Loucy (cell line): ENCODE results near the gene FFAR3.

Experiments
- H2AFZ ChIP-seq: fragments of 200-600 bp; sonication (generic); 2 replicates; pipeline ENCODE4 v1.6.0; 2016; ENCODE audit warnings: antibody characterized with exemption, mild to moderate bottlenecking, low read length, moderate library complexity
- H3F3A ChIP-seq: fragments of 200-600 bp; 2 replicates; pipeline ENCODE4 v1.6.0; 2016; ENCODE audit warnings: antibody characterized with exemption, low read depth, mild to moderate bottlenecking
- H3K27me3 ChIP-seq: fragments of 200-600 bp; sonication (generic); 2 replicates; pipeline ENCODE4 v1.6.1; 2014; ENCODE audit warnings: low read length, mild to moderate bottlenecking; ENCODE audit not compliant: insufficient read depth, poor library complexity, severe bottlenecking
- H3K36me3 ChIP-seq: fragments of 200-600 bp; sonication (generic); 2 replicates; pipeline ENCODE4 v1.6.1; 2016; ENCODE audit warnings: low read length; ENCODE audit not compliant: insufficient read depth
- H3K4me1 ChIP-seq: fragments of 200-600 bp; sonication (generic); 2 replicates; pipeline ENCODE4 v1.5.1; 2014; ENCODE audit warnings: low read length, mild to moderate bottlenecking; ENCODE audit not compliant: insufficient read depth, poor library complexity, severe bottlenecking
- H3K4me2 ChIP-seq: fragments of 200-600 bp; sonication (generic); 2 replicates; pipeline ENCODE4 v1.6.0; 2014; ENCODE audit warnings: antibody characterized with exemption, low read length, low read depth, mild to moderate bottlenecking; ENCODE audit not compliant: poor library complexity, severe bottlenecking
- H3K4me3 ChIP-seq: fragments of 200-600 bp; sonication (generic); 2 replicates; pipeline ENCODE4 v1.5.1; 2014; ENCODE audit warnings: low read length, mild to moderate bottlenecking, mixed read lengths; ENCODE audit not compliant: poor library complexity, severe bottlenecking
- H3K79me2 ChIP-seq: fragments of 200-600 bp; sonication (generic); 2 replicates; pipeline ENCODE4 v1.6.1; 2014; ENCODE audit warnings: low read length; ENCODE audit not compliant: insufficient read depth
- H3K9ac ChIP-seq: fragments of 200-600 bp; sonication (generic); 2 replicates; pipeline ENCODE4 v1.6.0; 2014; ENCODE audit warnings: mild to moderate bottlenecking, low read depth, low read length, moderate library complexity; ENCODE audit not compliant: poor library complexity, severe bottlenecking
- H3K9me2 ChIP-seq: fragments of 200-600 bp; sonication (generic); replicated peaks from 2 replicates; pipeline ENCODE4 v1.6.1; 2016; ENCODE audit warnings: low read depth, low read length, mixed read lengths
- H3K9me3 ChIP-seq: fragments of 200-600 bp; sonication (generic); 2 replicates; pipeline ENCODE4 v1.6.1; 2014; ENCODE audit warnings: mild to moderate bottlenecking, antibody characterized with exemption, low read length, low read depth; ENCODE audit not compliant: insufficient read depth
- H4K20me1 ChIP-seq: fragments of 200-600 bp; sonication (generic); 2 replicates; pipeline ENCODE4 v1.6.0; 2014; ENCODE audit warnings: antibody characterized with exemption, low read length, mild to moderate bottlenecking; ENCODE audit not compliant: insufficient read depth, poor library complexity, severe bottlenecking
- EZH2phosphoT487 ChIP-seq: fragments of 200-600 bp; IDR thresholded peaks from 2 replicates; pipeline ENCODE4 v1.6.1; 2018; ENCODE audit warnings: antibody characterized with exemption, mild to moderate bottlenecking, moderate library complexity, borderline replicate concordance
- TF ChIP-seq, protein P1 (sequence below): fragments of 200-600 bp; sonication (generic); conservative IDR thresholded peaks from 2 replicates; pipeline ENCODE4 v1.5.1; 2014; ENCODE audit warnings: mild to moderate bottlenecking, antibody characterized with exemption, low read length

Gene FFAR3

DNA sequence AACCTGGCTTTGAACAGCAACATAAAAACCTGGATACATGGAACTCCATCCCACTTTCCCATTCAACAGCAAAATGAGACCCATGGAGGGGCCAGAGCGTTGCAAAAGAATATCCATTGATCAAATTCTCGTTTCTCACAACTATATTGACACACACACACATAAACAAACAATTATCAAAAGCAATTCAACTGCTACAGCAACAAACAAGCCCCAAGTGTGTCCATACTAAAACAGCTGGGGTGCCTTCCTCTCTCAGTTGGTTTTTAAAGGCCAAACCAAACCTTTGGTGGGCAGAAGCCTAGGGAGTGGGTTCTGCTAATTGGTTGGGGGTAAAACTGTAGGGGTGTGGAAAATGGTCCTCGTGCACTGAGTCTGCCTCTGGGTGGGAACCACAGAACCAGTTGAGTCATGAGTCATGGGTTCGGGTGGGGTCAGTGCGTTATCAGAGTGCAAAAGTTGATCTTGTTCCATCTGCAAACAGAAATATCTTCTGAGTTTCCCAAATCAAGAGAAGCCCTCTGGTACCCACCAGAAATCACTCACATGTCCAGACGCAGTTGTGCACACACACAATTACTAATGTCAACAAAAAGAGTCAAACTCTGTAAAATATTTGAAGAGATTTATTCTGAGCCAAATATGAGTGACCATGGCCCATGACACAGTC lies 31.1 kb downstream of the FFAR3 start:
- Histone ChIP-seq H3K4me1 (peaks cover 8% of the 10 kb centered on the region), H3K4me2 (no peak overlapping the region), H4K20me1 (no peaks in the 10 kb centered on the region), H3F3A (no peaks in the 10 kb centered on the region), H3K9me3 (peaks cover 8% of the 10 kb centered on the region), H3K9me2 (no peaks in the 10 kb centered on the region), H3K9ac (no peak overlapping the region), H2AFZ (no peak overlapping the region), H3K27me3 (no peaks in the 10 kb centered on the region), H3K36me3 (no peaks in the 10 kb centered on the region), H3K79me2 (no peaks in the 10 kb centered on the region), H3K4me3 (no peak overlapping the region)
- no peak for TF ChIP-seq EZH2phosphoT487
- TF ChIP-seq, protein P1, sequence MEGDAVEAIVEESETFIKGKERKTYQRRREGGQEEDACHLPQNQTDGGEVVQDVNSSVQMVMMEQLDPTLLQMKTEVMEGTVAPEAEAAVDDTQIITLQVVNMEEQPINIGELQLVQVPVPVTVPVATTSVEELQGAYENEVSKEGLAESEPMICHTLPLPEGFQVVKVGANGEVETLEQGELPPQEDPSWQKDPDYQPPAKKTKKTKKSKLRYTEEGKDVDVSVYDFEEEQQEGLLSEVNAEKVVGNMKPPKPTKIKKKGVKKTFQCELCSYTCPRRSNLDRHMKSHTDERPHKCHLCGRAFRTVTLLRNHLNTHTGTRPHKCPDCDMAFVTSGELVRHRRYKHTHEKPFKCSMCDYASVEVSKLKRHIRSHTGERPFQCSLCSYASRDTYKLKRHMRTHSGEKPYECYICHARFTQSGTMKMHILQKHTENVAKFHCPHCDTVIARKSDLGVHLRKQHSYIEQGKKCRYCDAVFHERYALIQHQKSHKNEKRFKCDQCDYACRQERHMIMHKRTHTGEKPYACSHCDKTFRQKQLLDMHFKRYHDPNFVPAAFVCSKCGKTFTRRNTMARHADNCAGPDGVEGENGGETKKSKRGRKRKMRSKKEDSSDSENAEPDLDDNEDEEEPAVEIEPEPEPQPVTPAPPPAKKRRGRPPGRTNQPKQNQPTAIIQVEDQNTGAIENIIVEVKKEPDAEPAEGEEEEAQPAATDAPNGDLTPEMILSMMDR, result no peak

GRCh38 chr19:35392742-35393715 lies 34.8 kb downstream of the FFAR3 start:
- H2AFZ ChIP-seq, result peak overlapping the region; percentile 61; the same call in 1 of the 2 replicates
- TF ChIP-seq, protein P1, result no peak
- TF ChIP-seq EZH2phosphoT487, result no peak
- H3K9me3 ChIP-seq, result no peaks in the 10 kb centered on the region
- H3K4me2 ChIP-seq, result no peak overlapping the region
- no peaks in the 10 kb centered on the region for H3F3A ChIP-seq
- no peaks in the 10 kb centered on the region for H3K9me2 ChIP-seq
- H3K36me3 ChIP-seq, result no peaks in the 10 kb centered on the region
- no peaks in the 10 kb centered on the region for H4K20me1 ChIP-seq
- H3K4me1 ChIP-seq, result peaks cover 8% of the 10 kb centered on the region
- H3K79me2 ChIP-seq, result no peaks in the 10 kb centered on the region
- H3K9ac ChIP-seq, result no peak overlapping the region
- no peaks in the 10 kb centered on the region for H3K27me3 ChIP-seq
- H3K4me3 ChIP-seq, result no peak overlapping the region

DNA sequence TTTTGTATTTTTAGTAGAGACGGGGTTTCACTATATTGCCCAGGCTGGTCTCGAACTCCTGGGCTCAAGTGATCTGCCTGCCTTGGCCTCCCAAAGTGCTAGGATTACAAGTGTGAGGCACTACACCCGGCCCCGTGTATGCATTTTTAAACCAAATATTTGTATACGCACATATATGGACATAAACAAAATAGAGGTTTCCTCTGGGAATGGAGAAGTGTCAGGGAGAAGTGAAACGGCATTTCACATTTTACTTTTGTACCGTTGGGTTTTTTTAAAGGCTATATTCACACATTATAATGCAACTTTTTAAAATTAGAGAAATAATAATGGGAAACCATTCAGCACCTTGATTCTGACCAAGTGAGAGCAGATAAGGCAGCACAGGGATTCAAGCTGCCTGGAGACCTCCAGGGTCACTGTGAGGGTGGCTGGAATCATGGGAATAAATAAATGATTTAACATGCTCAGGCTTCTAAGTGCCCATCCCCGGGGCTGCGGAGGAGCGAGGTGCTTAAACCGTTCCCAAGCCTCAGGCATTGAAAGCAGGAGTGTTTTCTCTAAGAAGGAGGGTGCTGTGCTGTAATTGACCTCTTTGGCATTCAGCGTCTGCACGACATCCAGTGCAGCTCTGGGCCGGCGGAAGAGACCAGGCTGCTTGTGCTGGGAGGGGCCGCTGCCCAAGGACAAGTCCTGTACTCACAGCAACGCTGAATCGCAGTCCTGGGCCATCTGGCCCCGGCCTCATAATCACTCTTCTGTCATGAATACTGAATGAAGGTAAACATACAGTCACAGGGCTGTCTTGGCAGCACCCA lies 37.3 kb downstream of the FFAR3 start:
- Histone ChIP-seq H3F3A (no peaks in the 10 kb centered on the region), H3K36me3 (no peaks in the 10 kb centered on the region), H3K4me1 (peaks cover 8% of the 10 kb centered on the region), H4K20me1 (no peaks in the 10 kb centered on the region), H3K79me2 (no peaks in the 10 kb centered on the region), H3K9me3 (no peaks in the 10 kb centered on the region), H2AFZ (no peak overlapping the region), H3K9ac (no peak overlapping the region), H3K9me2 (no peaks in the 10 kb centered on the region), H3K27me3 (no peaks in the 10 kb centered on the region), H3K4me3 (no peak overlapping the region), H3K4me2 (no peak overlapping the region)
- TF ChIP-seq, protein P1, result no peak
- TF ChIP-seq EZH2phosphoT487, result no peak
